GM23338 (cell line): ENCODE data around the gene FCN3. TPM values are rescaled to one million over a fixed set of nuclear protein-coding genes. Genes with fewer than 3 reads are reported as not detected.

Experiments
- ATAC-seq: fragments of 200-7000 bp; cut with Tn5 transposase; 3 replicates; pipeline ENCODE4 v1.9.1; 2020
- DNase-seq: peaks from one replicate; pipeline ENCODE4 v3.0.0-alpha.2; 2015; ENCODE audit warnings: low spot score
- H2AFZ ChIP-seq: fragments of 200-600 bp; sonication (generic); 2 replicates; pipeline ENCODE4 v1.8.0; 2016; ENCODE audit warnings: antibody characterized with exemption, mild to moderate bottlenecking, moderate library complexity
- H3F3A ChIP-seq: fragments of 200-600 bp; sonication (generic); replicated peaks from 2 replicates; pipeline ENCODE4 v1.8.0; 2017; ENCODE audit warnings: antibody characterized with exemption, mixed run types, low read depth
- H3K27ac ChIP-seq: fragments of 200-600 bp; sonication (generic); 2 replicates; pipeline ENCODE4 v1.6.1; 2016; ENCODE audit warnings: low read depth
- H3K27me3 ChIP-seq: fragments of 200-600 bp; sonication (generic); 2 replicates; pipeline ENCODE4 v1.8.0; 2016; ENCODE audit warnings: mild to moderate bottlenecking, mixed run types, moderate library complexity; ENCODE audit not compliant: insufficient read depth
- H3K36me3 ChIP-seq: fragments of 200-600 bp; sonication (generic); 2 replicates; pipeline ENCODE4 v1.8.0; 2016; ENCODE audit warnings: mild to moderate bottlenecking; ENCODE audit not compliant: insufficient read depth
- H3K4me1 ChIP-seq: fragments of 200-600 bp; sonication (generic); 2 replicates; pipeline ENCODE4 v1.8.0; 2016; ENCODE audit warnings: mild to moderate bottlenecking, moderate library complexity; ENCODE audit not compliant: insufficient read depth
- H3K4me2 ChIP-seq: fragments of 200-600 bp; sonication (generic); 2 replicates; pipeline ENCODE4 v1.7.1; 2017; ENCODE audit warnings: mixed run types
- H3K4me3 ChIP-seq: fragments of 200-600 bp; sonication (generic); 2 replicates; pipeline ENCODE4 v1.6.1; 2016; ENCODE audit warnings: mixed run types
- H3K79me2 ChIP-seq: fragments of 200-600 bp; sonication (generic); replicated peaks from 2 replicates; pipeline ENCODE4 v1.8.0; 2017; ENCODE audit warnings: mild to moderate bottlenecking; ENCODE audit not compliant: insufficient read depth
- H3K9me2 ChIP-seq: fragments of 200-600 bp; sonication (generic); 2 replicates; pipeline ENCODE4 v1.8.0; 2017; ENCODE audit not compliant: insufficient read depth
- H4K20me1 ChIP-seq: fragments of 200-600 bp; sonication (generic); replicated peaks from 2 replicates; pipeline ENCODE4 v1.8.0; 2017; ENCODE audit warnings: mild to moderate bottlenecking; ENCODE audit not compliant: insufficient read depth
- H3K27ac Mint-ChIP-seq: 2 replicates; pipeline ENCODE4 v1.8.0; 2020; ENCODE audit warnings: inconsistent platforms, mild to moderate bottlenecking, moderate library complexity, mixed read lengths
- H3K27me3 Mint-ChIP-seq: 3 replicates; pipeline ENCODE4 v1.8.0; 2022; ENCODE audit warnings: low read depth, mild to moderate bottlenecking, moderate library complexity, mixed read lengths, inconsistent platforms; ENCODE audit not compliant: insufficient read depth, poor library complexity
- H3K36me3 Mint-ChIP-seq: 3 replicates; pipeline ENCODE4 v1.8.0; 2021; ENCODE audit warnings: low read depth, mild to moderate bottlenecking, inconsistent platforms, moderate library complexity, mixed read lengths
- H3K4me1 Mint-ChIP-seq: 3 replicates; pipeline ENCODE4 v1.8.0; 2020; ENCODE audit warnings: mild to moderate bottlenecking, inconsistent platforms, mixed read lengths
- H3K4me3 Mint-ChIP-seq: 3 replicates; pipeline ENCODE4 v1.8.0; 2021; ENCODE audit warnings: moderate library complexity, mild to moderate bottlenecking, inconsistent platforms, mixed read lengths
- H3K9me3 Mint-ChIP-seq: 3 replicates; pipeline ENCODE4 v1.8.0; 2020; ENCODE audit warnings: moderate library complexity, mild to moderate bottlenecking, inconsistent platforms, mixed read lengths
- JUNB ChIP-seq: IDR thresholded peaks from one replicate; pipeline ENCODE4 v1.6.1; 2016; ENCODE audit warnings: antibody characterized with exemption; ENCODE audit not compliant: unreplicated experiment
- POLR2AphosphoS5 ChIP-seq: IDR thresholded peaks from 2 replicates; pipeline ENCODE4 v1.6.1; 2016; ENCODE audit warnings: antibody characterized with exemption, low read depth
- ZNF462 ChIP-seq: fragments of 250-450 bp; sonication (Bioruptor Pico); IDR thresholded peaks from 2 replicates; pipeline ENCODE4 v1.5.0; 2020; ENCODE audit warnings: mild to moderate bottlenecking, moderate library complexity
- polyA plus RNA-seq: library from polyadenylated mRNA; unstranded; fragments of >200 nt; fragmentation: Nextera tagmentation; extraction: Ambion mirVana; gene quantifications from 2 replicates; pipeline ENCODE4 v1.2.1, GENCODE V29; 2016
- total RNA-seq: library from RNA; depleted of rRNA; stranded (reverse); fragments of >200 nt; shearing (Covaris generic); gene quantifications from 2 replicates; pipeline ENCODE4 v1.2.3, GENCODE V29; 2014
- TF ChIP-seq, protein P1 (sequence below), 2 experiments: fragments of 200-600 bp in 1 of 2; sonication (generic) in 1 of 2; conservative IDR thresholded peaks; 2 replicates each; pipeline versions ENCODE4 v1.5.1 to v1.6.1; 2016 to 2017; ENCODE audit warnings: antibody characterized with exemption in 2 of 2, low read depth in 2 of 2, mild to moderate bottlenecking in 2 of 2, moderate library complexity in 1 of 2

FCN3 gene
- total and polyA plus RNA-seq, 2 experiments from 2014 or later, result 0.49 TPM; not detected in 1

DNA sequence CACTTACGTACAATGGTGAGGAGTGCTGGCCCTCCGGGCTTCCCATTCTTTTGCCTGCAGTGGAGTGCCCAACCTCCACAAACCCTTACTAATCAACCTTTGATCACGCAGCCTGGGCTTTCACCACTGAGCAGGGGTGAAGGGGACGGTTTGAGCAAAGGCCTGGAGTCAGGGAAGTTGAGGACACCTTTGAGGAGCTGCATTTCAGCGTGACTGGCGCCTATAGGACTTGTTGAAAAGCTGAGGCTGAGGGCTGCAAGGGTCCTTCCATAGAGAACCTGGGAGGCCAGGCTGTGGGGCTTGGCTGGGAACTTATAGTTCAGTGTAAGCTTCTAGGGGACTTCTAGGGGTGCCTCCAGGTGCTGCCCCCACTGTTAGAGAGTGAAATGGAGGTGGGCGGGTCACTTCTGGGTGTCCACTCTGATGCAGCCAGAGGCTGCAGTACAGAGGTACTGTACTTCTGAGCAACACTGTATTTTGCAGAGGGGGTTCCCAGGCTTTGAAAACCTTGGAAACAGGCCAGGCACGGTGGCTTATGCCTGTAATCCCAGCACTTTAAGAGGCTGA lies 23.0 kb downstream of the FCN3 start:
- Histone ChIP-seq H3K36me3 (no peaks in the 10 kb centered on the region), H3K4me3 (peak overlapping the region; percentile 63), H3K27me3 (peaks cover 8% of the 10 kb centered on the region; the same call in 1 of the 2 replicates), H3K4me1 (peaks cover 10% of the 10 kb centered on the region; the same call in 1 of the 2 replicates), H3K79me2 (peaks cover 7% of the 10 kb centered on the region), H4K20me1 (no peaks in the 10 kb centered on the region; the same call in 1 of the 2 replicates), H3K9me2 (no peaks in the 10 kb centered on the region), H3F3A (peaks cover 13% of the 10 kb centered on the region), H2AFZ (peak overlapping the region; percentile 89), H3K4me2 (peak overlapping the region; percentile 91), H3K27ac (0 out of 2 replicates have a peak overlapping the region, but pooled peaks have one; percentile 53)
- Mint-ChIP-seq H3K27ac (no peak overlapping the region), H3K4me3 (peak overlapping the region; percentile 78), H3K36me3 (peaks cover 10% of the 10 kb centered on the region), H3K4me1 (peaks cover 16% of the 10 kb centered on the region), H3K27me3 (peaks cover 20% of the 10 kb centered on the region), H3K9me3 (no peaks in the 10 kb centered on the region; the same call in 2 of the 3 replicates)
- TF ChIP-seq ZNF462 (CRISPR knock-in tag) (no peak), POLR2AphosphoS5 (no peak), JUNB (no peak)
- TF ChIP-seq, protein P1, sequence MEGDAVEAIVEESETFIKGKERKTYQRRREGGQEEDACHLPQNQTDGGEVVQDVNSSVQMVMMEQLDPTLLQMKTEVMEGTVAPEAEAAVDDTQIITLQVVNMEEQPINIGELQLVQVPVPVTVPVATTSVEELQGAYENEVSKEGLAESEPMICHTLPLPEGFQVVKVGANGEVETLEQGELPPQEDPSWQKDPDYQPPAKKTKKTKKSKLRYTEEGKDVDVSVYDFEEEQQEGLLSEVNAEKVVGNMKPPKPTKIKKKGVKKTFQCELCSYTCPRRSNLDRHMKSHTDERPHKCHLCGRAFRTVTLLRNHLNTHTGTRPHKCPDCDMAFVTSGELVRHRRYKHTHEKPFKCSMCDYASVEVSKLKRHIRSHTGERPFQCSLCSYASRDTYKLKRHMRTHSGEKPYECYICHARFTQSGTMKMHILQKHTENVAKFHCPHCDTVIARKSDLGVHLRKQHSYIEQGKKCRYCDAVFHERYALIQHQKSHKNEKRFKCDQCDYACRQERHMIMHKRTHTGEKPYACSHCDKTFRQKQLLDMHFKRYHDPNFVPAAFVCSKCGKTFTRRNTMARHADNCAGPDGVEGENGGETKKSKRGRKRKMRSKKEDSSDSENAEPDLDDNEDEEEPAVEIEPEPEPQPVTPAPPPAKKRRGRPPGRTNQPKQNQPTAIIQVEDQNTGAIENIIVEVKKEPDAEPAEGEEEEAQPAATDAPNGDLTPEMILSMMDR (conservative IDR thresholded peaks at IDR 0.05; ENCODE audit: low read depth in 2 of 2), result 0 out of 4 replicates have a peak, but pooled peaks of 1 of the 2 experiments have one; percentile 33
- ATAC-seq (peak; percentile 3; the same call in 2 of the 3 replicates), DNase-seq (no peak)
